Measurements from ENCODE around the gene PITX3.
"Not testable (repeated sequence)": the region's sequence is repeated elsewhere in the genome, so short reads cannot be mapped to it uniquely, and the experiment has no call there.

Gene PITX3

DNA sequence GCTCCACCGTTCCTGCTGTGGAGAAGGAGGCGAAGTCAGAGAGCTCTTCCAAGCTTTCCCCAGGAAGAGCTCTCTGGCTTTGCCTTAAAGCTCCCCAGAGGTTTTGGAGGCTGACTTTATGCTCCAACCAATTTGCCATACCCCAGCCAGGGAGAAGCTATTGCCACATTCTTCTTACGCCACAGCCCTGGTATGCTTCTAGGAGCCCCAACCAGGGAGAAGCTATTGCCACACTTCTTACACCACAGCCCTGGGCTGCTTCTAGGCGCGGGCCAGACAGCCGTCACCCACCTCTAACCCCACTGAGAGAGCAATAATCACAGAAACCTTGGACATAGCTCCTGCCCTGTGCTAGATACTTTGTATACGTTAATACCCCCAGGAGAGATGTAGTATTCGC is 14.3 kb downstream of the PITX3 start:
- no peak for DNase-seq

DNA sequence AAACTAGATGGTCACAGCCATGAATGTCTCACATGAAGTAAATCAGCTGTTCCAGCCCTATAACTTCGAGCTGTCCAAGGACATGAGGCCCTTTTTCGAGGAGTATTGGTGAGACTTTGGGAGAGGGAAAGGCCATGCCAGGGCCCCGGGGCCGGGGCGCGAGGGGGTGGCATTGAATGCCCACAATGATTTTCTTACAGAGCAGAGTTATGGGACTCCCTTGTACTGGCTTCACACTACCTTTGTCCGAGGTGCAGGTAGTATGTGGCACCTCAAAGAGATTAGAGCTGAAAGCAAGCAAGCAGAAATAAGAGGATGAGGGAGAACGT is 14.8 kb downstream of the PITX3 start:
- no peak for DNase-seq

DNA sequence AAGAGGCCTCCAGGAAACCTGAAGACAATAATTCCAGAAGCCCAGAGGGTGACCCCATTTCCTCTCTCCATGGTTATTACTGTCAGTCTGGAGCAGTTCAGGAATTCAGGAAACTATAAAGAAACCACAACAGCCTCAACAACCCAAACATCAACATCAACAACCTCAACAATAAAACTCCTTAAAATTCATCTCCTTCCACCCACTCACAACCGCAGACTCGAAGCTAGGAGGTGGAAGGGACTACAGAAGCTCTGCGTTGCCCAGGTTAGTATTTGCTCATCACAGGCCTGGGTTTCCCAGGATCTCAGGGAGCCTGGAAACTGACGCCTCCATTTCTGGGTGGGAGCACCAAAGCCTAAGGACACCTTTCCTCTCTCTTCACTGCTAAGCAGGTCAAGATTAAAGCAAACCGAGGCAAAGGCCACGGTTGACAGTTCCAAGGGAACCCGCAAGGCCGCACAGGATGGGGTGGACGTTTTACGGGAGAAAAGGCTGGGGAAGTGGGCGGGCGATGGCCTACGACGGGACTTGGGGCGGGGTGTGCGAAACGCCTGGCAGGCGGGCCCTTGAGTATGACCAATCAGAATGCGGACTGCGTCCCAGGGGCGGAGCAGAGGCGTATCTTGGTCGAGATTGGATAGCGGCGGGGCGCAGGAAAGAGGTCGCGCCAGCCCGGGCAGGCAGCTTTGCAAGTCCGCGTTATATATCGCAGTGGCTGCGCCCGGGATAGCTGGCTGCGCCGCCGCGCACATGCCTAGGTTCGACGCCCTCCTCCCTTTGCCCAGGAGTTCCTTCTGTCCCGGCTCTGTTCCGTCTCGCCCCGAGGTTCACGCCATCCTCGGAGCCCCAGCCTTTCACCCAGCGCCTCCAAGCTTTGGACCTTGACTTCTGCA is 15.4 kb downstream of the PITX3 start, which contains the start of gene ELOVL3:
Gene ELOVL3 (plus strand): TSS at position 654 of the 896 bp plus-strand sequence. CDS start 250 bp downstream, outside the sequence.
- peak in 55 of 56 donors; percentile 26 to 94 (median 78) for DNase-seq

DNA sequence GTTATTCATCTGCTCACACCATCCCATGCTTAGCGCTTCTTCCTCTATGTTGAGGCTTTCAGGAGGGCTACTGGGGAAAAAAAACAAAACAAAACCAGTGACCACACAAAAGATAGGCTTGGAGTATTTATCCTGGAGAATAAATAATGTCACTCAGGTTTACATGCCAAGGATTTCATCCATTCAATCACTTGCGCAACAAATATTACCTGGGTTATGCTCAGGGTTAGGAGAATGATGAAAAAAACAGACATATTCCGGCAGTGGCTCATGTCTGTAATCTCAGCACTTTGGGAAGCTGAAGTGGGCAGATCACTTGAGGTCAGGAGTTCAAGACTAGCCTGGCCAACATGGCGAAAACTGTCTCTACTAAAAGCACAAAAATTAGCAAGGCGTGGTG is 18.5 kb downstream of the PITX3 start:
- DNase-seq, result no peak

DNA sequence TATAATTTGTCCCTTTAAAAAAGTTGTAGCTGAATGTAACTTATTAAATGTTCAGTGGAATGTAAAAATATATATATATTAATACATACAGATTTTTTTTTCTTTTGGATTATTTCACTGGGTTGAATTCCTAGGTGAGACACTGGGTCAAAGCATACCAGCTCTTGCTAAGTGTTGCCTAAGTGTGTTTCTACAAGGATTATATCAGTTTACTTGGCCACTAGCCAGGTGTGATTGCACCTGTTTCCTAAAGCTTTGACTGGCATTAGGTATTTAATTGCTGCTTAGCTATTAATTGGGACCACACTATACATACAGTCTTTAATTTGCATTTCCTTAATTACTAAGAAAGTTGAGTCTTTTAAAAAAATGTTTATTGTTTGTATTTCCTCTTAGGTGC is 20.7 kb downstream of the PITX3 start:
- DNase-seq, result no peak

DNA sequence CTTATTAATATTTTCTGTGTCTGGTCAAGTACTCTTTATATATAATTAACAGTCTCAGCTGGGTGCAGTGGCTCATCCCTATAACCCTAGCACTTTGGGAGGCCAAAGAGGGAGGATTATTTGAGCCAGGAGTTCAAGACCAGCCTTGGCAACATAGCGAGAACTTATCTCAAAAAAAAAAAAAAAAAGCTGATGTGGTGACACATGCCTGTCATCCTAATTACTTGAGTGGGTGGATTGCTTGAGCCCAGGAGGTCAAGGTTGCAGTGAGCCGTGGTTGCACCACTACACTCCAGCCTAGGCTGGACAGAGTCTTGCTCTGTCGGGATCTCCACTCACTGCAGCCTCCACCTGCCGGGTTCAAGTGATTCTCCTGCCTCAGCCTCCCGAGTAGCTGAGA is 21.9 kb downstream of the PITX3 start:
- DNase-seq, result no peak

DNA sequence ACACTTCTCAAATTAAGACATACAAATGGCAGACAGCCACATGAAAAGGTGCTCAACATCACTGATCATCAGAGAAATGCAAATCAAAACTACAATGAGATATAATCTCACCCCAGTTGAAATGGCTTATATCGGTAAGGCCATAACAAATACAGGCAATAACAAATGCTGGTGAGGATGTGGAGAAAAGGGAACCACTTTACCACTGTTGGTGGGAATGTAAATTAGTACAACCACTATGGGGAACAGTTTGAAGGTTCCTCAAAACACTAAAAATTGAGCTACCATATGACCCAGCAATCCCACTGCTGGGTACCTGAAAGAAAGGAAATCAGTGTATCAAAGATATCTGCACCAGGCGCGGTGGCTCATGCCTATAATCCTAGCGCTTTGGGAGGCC is 27.7 kb downstream of the PITX3 start:
- DNase-seq, result not testable (repeated sequence)

DNA sequence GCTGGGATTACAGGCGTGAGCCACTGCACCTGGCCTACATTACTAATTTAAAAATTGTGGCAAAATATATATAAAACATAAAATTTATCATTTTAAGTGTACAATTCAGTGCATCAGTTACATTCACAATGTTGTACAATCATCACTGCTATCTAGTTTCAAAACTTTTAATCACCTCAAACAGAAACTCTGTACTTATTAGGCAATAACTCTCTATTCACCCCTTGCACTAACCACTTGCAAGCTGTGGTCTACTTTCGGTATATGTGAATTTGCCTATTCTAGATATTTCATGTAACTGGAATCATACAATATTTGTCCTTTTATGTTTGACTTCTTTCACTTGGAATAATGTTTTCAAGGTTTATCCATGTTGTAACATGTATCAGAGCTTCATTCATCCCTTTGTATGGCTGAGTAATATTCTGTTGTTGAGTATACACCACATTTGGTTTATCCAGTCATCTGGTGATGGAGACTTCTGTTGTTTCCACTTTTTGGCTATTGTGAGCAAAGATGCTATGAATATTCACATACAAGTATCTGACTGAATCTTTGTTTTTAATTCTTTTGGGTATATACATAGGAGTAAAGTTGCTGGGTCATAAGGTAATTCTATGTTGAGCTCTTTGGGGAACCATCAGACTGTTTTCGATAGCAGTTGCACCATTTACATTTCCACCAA is 29.6 kb downstream of the PITX3 start:
- DNase-seq, result no peak

DNA sequence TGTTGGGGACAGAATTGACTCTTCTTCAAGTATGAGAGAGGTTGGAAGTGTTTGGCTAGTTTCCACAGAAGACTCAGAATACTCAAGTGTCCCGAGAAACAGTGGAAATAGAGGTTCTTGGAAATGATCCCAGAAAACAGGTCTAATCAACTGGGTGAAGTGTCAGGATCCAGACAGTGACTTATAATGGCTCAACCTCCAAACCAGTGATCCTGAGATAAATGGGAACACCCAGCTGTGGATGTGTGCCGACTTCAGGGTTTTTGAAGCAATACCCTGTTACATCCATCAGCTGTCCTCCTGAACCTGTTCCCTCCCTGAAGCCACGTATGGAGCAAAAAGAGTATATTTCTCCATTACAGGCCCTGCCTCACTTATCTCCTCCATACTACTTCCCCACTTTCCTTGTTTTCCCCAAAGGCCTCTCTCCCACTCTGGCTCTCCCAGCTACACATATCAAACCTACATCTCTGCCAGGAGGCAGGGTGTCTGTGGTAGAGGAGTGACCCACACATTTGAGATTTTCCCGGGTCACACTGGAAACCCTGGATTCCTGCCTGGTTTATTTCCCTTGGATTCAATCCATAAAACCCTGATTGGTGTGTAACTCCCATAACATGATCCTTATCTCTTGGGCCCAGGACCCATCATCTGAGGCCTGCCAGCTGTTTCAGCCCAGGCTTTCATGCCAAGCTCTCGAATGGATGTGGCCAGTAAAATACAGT is 32.8 kb downstream of the PITX3 start:
- no peak for DNase-seq

DNA sequence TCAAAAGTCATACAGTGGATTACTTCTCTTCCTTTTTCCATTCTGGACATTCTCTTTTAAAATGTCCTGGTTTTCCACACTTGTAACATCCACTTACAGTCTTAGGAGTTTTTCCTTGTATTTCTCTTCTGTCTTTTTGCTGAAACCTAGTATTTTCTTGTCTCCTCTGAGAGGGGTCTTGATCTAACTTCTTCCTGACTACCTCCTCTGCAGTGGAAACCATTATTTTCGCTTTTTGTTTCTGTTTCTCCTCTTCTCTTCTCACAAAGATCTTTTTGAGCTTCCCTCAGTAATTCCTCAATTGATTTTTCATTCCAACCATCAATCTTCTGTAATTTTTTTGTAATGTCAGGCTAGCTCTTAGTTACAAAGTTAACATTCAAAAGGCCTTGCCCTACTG is 38.9 kb downstream of the PITX3 start:
- DNase-seq, result no peak

DNA sequence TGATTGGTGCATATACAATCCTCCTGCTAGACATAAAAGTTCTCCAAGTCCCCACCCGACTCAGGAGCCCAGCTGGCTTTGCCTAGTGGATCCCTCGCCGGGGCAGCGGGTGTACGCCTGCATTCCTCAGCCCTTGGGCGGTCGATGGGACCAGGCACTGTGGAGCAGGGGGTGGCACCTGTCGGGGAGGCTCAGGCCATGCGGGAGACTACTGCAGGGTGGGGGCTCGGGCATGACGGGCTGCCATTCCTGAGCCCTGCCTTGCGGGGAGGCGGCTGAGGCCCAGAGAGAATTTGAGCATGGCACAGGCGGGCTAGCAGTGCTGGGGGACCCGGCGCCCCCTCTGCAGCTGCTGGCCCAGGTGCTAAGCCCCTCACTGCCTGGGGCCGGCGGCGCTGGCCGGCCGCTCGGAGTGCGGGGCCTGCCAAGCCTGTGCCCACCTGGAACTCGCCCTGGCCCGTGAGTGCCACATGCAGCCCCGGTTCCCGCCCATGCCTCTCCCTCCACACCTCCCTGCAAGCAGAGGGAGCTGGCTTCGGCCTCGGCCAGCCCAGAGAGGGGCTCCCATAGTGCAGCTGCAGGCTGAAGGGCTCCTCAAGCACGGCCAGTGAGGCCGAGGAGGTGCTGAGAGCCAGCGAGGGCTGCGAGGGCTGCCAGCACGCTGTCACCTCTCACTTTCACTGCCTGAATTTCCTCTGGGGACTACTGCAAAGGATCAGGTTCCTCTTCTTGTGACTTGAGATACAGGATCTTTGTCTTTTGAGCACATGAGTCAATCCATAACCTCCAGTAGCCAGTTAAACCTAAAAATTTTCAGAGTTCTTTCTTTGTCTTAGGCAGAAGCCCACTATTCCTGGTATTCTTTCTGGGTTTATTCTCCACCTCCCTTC is 40.3 kb downstream of the PITX3 start:
- no peak for DNase-seq

DNA sequence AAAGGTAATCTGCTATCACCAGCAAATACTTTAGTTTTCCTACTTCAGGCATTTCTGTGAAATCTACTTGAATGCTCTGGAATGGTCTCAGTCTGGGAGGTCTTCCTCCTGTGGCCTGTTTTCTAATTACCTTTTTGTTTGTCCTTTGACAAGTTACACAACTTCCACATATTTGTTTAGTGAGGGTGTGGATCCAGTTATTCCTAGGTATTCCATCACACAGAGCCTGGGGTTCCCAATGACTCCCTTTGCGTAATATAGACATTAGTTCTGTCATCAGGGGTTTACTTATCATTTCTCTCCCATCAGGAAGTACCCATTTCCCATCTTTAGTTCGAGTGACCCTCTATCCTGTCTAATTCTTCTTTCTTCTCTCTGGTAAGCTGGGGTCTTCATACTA is 43.3 kb downstream of the PITX3 start:
- DNase-seq, result no peak

DNA sequence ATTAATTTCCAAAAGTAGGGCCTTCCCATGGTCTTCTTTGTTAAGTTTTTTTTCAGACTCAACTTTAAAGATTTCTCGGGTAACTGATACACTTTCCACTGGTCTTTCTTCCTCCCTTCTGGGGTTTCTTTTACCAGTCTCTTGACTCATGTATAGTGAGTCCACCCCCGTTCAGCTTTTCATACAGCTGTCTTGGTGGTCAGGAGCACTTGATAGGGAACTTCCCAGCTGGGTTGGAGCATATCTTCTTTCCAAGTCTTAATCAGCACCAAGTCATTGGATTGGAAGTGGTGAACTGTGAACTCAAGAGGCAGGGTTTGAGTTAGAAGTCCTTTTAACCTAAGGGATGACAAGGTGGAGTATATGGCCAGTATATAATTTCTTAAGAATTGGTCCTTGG is 44.4 kb downstream of the PITX3 start:
- no peak for DNase-seq

DNA sequence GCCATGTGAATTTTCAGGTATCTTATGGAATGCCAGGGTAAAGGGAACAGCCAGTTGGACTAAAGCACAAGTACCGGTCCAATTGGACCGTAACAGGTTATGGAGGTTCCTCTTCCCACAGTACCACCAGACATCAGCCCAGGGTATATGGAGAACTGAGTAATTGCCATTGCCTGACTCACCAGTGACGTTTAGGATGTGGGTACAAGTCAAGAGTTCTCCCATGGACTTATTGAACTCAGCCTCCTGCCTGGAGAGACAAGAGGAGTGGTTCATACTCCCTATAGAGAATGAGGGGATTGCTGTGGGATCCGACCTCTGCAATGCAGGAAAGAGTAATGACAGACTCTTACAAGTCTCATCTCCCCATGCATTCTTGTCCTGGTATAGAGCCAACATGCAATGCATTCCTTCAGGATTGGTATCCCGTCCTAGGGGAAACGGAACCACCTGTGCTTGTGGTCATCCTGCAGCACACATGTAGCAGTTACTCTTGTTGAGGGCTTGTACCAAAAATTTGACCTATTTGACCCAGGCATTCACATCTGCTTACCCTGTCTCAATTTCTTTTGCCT is 45.9 kb downstream of the PITX3 start:
- no peak for DNase-seq

DNA sequence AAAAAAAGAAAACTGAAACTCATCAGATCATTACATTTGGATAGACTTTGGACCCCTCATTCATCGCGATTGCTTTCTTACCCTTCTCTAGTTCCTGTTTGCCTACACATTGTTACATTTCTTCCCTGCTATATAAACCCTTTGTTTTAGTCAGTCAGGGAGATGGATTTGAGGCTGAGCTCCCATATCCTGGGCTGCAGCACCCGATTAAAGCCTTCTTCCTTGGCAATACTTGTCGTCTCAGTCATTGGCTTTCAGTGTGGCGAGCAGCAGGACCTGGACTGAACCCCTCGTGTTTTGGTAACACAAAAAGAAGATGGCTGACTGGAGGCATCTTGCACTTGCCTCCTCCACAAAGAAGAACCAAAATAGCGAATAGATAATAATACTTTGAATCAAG is 49.4 kb downstream of the PITX3 start:
- DNase-seq, result no peak

DNA sequence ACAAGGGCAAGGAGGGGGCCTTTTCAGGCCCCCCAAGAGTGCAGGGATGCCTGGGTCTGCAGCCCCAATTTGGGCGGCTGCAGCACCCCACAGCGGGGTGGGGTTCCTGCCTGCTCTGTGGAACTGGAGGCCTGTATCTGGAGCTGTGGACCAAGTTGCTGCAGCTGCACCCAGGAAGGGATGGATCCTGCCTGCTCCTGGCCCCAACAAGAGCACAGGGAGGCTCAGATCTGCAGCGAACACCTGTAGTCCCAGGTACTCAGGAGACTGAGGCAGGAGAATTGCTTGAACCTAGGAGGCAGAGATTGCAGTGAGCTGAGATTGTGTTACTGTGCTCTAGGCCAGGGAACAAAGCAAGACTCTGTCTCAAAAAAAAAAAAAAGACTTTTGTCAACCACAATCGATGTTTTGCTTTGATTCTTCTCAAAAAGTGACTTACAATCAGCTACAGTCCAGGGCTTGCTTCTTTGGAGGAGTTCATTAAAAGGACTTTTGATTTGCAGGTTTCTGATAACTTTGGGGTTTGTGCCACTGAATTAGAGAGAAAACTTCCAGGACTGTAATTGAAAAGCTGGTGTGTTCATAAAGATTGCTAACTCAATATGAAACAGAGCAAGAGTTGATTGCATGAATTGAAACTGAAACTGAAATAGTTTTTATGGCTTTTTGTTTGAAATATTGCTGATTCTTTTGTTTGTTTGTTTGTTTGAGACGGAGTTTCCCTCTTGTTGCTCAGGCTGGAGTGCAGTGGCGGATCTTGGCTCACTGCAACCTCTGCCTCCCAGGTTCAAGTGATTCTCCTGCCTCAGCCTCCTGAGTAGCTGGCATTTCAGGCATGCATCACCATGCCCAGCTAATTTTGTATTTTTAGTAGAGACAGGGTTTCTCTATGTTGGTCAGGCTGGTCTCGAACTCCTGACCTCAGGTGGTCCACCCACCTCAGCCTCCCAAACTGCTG is 52.1 kb downstream of the PITX3 start:
- not testable (repeated sequence) for DNase-seq

DNA sequence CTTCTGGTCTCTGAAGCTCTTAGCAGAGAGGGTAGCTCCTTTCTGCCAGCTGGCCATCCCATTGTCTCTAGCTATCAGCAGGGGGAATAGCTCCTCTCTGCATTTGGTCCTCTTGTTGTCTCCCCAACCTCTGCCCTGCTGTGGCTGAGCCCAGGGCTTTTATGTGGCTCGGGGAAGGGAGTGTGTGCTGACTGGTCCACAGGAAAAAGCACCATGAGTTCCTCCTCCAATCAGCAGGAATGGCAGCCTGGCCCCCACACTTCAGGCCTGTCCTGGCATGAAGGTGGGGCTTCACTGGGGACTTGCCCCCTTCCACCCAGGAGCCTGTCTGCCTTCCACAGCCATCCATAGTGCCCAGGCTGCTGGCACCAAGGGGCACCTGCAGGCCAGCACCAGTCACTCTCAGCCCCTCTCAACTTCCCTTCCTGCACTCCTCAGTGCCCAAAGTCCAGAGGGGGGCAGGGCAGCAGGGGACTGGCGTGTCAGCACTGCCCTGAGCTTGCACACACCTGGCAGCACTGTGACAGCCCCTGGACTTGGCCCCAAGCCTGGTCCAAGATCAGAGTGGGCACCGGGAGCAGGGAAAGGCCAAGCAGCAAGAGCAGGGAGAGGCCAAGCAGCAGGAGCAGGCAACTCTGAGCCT is 52.9 kb downstream of the PITX3 start:
- DNase-seq, result peak in 2 of 56 donors; percentile 13 to 16

DNA sequence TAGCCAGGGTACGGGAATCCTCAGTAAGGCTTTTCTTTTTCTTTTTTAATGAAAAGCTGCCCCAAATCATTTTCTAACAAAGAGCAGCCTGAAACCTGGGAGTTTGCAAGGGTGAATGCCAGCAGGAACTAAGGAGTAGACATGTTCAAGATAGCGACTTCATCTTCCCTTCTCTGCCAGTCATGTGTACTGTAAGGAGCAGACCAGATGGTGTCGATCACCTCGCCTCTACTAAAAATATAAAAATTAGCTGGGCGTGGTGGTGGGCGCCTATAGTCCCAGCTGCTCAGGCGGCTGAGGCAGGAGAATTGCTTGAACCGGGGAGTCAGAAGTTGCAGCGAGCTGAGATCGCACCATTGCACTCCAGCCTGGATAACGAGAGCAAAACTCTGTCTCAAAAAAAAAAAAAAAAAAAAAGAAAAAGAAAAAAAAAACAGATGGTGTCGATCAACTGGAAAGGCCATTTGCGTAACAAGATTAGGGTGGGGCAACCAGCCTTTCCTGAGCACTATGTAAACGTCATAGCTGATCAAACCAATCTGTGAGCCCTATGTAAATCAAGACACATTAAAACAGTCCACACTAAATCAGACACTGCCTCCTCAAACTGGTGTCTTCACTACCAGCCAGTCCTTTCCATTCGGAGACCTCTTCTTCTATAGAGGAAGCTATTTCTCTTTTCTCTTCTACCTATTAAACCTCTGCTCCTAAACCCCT is 55.3 kb downstream of the PITX3 start:
- DNase-seq, result peak in 3 of 56 donors; percentile 5 to 22 (median 13)
